NCI-H2107 treated with DMSO at 0.1 percent for 48 hours (cell line): ENCODE measurements around the gene CHKA.
A peak's percentile ranks its signal among the peaks of the same experiment; 100 is the strongest.

Experiments
- DNase-seq: peaks from one replicate; lab custom pipeline; 2025; ENCODE audit not compliant: unreplicated experiment; lab: John Stamatoyannopoulos, UW

The CHKA gene

DNA sequence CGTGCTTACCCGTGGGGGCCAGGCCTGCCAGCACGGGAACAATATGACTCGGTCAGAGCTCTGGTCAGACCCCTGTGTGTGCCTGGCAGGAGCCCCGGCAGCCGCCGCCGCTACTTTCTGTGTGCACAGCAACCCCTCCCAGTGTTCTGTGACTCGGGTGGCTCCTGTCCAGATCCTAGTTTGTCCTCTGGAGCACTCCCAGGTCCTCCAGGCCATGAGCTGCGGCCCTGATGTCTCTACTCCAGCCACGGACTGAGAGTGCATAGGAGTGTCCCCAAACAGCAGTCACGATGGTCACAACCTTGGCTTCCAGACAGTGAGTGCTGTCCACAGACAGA lies 87.5 kb downstream of the CHKA start:
- no peak for DNase-seq

DNA sequence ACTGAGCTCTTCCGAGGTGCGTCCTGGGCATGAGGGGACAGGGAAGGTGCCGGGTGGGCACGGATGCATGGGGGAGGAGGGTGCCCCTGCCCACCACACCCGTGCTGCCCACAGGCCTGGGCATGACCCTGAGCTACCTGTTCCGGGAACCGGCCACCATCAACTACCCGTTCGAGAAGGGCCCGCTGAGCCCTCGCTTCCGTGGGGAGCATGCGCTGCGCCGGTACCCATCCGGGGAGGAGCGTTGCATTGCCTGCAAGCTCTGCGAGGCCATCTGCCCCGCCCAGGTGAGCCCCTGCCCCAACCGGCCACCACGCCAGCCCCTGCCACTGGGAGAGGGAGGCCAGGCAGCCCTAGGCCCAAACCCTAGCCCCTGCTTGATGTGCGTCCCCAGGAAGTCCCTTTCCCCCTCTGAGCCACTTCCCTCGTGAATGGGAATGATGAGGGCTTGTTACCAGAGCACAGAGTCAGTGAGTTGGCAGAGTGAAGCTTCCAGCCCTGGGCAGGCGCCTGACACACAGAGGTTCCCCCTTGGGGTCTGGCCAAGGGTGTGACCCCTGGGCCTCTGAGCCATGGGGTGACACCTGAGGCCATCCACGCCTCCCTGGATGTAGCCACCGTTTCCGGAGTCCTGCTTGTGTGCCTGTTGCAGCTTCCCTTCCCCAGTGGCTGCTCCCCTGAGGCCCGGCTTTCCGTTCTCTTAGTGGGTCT lies 88.0 kb downstream of the CHKA start:
- no peak for DNase-seq

DNA sequence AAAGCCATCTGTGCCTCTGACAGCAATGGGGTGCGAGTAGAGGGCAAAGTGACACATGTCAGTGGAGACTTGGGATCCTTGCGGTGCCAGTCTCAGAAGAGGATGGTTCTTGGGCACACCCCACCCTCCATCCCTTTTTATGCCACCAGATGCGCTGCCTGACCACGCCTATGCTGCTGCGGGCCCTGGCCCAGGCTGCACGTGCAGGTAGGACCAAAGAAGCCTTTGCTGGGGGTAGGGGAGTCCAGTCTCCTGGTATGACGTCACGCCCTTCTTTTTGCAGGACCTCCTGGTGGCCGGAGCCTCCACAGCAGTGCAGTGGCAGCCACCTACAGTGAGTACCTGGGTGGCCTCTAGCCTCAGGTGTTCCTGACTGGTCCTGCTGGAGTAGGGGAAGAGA lies 89.2 kb downstream of the CHKA start:
- no peak for DNase-seq

DNA sequence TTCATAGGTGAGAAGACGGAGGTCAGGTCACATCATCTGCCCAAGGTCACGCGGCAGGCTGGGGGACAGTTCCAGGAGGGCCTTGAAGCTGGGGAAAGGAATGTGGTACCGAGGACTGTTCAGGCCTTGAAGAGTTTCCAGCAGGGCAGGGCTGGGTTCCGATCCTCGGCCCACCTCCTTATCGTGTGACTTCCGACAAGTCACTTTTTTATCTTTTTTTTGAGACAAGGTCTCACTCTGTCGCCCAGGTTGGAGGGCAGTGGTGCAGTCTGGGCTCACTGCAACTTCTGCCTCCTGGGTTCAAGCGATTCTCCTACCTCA lies 90.1 kb downstream of the CHKA start:
- no peak for DNase-seq

DNA sequence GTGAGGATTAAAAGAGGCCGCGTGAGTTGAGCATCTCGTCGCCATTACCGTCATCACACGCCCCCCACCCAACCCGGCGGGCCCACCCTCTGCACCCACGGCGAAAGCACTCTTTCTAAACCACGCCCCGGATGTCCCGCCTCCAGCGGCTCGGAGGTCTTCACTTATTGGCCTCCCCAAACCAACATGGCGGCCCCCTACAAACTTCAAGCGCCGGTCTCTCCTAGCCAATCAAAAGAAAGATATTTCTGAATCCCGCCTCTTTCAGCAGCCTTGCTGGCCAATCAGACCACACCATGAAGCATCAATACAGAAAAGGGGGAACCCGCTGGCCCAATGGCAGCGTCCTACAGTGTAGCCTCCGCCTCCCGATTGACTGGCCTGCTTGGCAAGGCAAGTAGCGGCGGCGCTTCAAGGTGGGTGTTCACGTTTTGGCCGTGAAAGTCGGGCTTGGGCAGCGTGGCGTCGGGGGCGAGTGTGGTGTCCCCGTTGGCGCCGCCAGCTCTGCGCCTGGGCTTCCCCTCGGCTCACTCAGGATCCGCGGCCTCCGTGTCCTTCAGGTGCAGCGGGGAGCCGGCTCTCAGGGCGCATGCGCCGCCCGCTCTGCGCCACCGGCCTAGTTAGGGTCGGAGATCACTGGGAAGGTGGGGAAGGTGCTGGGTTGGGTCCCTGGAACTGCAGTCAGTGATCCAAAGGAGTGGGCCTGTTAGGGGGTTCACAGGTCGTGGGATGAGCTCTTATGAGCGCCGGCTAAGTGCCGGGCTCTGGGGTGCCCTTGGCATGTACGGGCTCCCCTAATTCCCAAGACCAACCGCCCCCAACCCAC lies 90.7 kb downstream of the CHKA start, which contains the start of gene NDUFS8:
Gene NDUFS8, plus strand, starts transcription at position 364 of the 826 bp plus-strand sequence. CDS start 1,471 bp downstream, outside the sequence.
- peak; percentile 99 for DNase-seq

DNA sequence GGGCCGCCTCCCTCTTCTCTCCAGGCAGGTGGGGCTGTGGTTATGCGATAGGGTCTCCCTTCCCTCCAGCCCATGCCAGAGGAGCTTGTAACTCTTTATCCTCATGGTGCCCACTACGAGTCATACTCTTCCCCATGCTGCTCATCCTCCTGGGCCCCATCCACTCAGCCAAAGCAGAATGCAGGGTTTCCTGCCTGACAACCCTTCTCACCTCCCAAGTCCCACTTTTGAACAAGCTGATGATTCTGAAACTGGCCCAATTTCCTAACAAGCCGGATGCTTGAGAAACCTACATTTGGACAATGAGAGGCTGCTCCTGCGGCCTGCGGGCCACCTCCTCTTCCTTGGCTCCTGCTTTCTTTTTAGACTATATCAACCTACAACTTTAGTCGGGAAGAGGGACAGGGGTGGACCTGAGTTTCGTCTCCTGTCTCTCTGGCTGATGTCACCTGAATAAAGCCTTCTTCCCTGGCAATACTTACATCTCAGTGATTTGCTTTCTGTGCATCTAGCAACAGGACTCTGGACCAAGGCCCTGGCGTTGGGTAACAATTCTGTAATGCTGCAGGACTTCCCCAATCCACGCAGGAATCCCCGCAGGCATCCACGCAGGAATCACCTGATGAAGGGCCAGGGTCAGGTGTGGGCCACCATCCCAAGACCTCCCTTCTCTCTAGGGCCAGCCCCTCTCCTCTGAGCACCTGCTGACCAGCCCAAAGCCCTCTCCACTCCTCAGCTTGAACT lies 92.2 kb downstream of the CHKA start:
- DNase-seq = no peak

DNA sequence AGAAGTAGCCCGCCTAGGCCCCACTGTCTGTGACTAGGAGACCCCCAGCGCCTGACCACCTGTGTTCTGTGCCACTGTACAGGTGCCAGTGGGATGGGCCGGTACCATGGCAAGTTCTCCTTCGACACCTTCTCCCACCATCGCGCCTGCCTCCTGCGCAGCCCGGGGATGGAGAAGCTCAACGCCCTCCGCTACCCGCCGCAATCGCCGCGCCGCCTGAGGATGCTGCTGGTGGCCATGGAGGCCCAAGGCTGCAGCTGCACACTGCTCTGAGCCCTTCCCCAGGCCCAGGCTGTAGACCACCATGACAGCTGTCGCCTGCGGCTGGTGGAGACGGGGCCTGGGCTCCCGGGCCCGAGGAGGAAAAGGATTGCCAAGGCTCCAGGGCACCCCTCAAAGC lies 93.5 kb downstream of the CHKA start:
- no peak for DNase-seq

DNA sequence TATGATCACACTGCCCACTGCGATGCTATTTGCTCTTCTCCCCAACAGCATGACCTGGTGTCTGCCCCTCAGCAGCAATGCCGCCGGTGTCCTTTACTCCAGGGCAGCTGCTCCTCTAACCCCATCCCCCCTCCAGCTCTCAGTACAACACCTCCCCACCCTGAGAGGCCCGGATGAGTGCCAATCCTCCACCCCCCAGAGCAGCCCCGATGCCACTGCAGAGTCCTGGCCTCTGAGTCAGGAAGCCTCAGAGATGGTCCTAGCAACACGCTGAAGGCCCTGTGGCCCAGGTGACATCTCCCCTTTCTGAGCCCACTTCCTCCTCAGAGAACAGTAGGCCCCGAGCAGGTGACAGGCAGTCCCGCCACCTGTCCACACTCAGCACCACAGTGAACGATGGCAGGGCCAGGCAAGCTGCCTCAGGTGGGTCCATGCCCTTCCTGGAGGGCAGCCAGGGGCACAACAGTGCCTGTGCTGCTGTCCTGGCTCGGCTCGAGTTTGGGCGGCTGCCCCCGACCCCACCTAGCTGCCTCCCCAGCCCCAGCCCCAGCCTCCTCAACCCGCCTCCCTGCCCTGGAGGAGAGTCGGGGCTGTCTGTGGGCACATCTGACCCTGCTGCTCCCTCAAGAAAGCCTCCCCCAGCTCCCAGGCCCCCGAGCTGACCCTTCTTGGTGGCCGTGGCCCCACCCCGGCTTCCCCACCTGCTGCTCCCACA lies 94.6 kb downstream of the CHKA start:
- no peak for DNase-seq

DNA sequence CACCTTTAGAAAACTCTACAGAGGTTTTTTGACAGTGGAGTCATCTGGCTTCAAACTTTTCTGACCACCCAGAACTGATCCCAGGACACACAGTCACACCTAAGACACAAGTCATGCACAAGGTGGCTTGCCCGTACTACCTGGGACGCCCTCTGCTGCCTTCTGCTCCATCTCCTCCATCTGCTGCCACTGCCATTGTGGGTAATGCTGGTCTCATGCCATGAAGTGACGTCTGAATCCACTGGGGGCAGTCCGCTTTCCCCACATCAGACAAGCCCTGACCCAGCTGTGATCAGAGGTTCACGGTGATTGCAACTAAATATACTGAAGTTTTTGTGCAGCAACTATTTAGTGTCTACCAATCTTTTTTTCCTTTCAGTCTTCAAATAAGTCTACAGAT lies 96.1 kb downstream of the CHKA start:
- DNase-seq = no peak

DNA sequence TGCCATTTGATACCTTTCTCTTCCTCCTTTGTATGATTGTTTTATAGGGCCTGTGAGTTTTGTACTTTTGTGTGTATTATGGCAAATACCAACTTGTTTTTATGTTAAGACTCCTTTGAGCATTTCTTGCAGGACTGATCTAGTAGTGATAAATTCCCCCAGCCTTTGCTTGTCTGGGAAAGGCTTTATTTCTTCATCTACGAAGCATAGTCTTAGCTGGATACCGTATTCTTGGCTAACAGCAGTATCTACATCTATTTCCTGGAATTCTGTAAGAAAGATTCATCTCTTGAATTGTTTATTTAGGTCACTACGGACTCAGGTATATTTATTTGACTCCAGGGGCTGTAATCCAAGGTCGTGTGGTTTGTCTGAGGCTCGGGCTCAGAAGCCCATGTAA lies 96.7 kb downstream of the CHKA start:
- DNase-seq = no peak

DNA sequence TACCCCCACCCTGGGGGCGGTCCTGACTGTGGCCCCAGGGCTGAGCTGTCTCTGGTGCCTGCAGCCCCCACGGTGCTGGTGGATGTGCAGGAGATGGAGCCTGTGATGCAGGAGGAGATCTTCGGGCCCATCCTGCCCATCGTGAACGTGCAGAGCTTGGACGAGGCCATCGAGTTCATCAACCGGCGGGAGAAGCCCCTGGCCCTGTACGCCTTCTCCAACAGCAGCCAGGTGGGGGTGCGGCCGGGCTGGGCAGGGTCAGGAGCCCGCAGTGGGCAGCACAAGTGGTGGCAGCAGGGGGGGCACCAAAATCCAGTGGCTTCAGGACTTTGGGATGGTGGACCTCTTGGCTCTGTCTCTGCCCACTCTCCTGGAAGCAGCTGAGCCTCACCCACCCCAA lies 98.7 kb downstream of the CHKA start:
- no peak for DNase-seq

DNA sequence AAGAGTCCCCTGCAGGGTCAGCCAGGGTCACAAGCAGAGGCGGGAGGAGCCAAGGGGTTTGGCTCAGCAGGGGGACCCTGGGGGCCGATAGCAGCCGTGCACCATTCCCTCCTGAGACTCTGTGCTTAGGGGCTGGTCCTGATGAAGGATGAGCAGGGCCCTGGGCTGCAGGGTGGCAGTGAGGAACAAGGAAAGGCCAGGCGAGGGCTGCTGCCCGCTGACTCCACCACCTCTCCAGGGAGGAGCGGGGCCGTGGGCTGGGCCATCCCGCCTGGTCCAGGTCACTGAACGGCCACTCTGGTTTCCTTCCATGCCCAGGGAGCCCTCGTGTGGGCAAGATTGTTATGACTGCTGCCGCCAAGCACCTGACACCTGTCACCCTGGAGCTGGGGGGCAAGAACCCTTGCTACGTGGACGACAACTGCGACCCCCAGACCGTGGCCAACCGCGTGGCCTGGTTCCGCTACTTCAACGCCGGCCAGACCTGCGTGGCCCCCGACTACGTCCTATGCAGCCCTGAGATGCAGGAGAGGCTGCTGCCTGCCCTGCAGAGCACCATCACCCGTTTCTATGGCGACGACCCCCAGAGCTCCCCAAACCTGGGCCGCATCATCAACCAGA lies 99.9 kb downstream of the CHKA start:
- DNase-seq = no peak

DNA sequence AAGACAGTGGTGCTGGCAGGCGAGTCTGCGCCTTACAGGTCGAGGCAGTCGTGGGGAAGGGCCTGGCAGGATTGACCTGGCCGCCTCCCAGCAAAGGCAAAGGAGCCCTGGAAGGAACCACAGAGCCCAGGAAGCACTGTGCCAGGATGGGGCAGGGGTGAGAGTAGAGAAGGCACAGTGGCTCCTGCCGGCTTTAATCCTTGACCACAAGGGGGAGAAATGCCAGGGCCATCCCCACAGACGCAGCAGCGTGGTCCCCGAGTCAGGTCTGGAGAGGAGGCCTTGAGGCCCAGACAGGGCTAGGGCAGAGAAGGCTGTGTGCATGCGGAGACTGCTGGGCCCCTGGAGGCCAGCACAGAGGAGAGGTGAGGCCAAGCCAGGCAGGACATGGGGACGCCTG lies 100.6 kb downstream of the CHKA start:
- no peak for DNase-seq

DNA sequence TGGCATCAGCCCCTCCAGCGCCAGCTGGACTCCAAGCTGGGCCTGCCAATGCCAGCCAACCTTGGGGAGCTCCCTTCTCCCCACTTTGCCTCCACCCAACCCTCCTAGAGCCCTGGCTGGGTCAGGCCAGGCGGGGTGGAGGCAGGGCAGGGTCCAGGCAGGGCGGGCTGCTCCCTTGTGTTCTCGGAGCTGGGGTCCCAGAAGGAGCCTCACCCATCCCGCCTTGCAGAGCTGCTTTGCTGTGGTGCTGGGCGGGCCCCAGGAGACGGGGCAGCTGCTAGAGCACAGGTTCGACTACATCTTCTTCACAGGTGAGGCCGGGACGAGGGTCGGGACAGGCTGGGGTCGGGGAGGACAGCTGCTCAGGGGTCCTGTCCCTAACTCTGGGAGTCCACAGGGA lies 101.7 kb downstream of the CHKA start:
- no peak for DNase-seq

DNA sequence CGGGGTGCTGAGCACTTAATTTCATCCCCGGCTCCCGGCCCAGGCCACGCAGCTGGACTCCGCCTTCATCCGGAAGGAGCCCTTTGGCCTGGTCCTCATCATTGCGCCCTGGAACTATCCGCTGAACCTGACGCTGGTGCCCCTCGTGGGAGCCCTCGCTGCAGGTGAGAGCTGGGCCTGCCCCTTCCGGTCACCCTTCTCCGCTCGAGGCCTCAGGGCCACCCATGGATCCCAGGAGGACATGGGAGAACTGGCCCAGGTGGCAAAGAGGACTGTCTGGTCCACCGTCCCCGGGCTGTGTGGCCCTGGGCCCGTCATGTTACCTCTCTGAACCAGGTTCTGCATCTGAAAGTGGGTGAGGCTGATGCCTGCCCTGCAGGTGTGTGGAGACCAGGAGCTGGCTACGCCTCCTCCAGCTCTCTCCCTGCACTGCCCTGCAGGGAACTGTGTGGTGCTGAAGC lies 102.4 kb downstream of the CHKA start:
- DNase-seq = no peak

DNA sequence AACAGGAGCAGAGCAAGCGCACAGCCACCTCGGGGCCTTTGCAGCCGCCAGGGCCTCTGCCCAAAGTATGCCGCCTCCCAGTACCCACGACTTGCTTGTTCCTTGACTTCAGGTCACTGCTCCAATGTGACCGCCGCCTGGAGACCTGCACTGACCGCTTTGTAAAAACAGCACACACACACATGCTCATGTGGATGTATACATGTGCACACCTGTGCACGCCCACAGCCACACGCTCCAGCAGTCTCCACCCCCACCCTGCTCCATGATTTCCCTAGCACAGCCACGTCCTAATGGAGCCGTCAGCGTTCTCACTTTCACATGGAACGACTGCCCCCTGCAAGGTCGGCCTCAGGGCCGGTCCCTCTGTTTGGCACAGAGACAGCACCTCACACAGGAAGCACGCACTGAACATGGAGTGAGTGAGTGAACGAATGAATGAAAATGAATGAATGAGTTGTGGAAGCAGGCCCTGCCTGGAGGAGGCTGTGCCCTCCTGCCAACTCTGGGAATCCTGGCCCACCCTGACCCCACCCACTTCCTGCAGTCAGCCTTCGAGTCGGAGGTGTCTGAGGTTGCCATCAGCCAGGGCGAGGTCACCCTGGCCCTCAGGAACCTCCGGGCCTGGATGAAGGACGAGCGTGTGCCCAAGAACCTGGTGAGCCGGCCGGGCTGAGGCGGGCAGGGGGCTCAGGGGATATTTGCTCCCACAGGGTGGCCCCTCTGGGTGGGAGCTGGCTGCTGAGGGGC lies 103.0 kb downstream of the CHKA start:
- no peak for DNase-seq

DNA sequence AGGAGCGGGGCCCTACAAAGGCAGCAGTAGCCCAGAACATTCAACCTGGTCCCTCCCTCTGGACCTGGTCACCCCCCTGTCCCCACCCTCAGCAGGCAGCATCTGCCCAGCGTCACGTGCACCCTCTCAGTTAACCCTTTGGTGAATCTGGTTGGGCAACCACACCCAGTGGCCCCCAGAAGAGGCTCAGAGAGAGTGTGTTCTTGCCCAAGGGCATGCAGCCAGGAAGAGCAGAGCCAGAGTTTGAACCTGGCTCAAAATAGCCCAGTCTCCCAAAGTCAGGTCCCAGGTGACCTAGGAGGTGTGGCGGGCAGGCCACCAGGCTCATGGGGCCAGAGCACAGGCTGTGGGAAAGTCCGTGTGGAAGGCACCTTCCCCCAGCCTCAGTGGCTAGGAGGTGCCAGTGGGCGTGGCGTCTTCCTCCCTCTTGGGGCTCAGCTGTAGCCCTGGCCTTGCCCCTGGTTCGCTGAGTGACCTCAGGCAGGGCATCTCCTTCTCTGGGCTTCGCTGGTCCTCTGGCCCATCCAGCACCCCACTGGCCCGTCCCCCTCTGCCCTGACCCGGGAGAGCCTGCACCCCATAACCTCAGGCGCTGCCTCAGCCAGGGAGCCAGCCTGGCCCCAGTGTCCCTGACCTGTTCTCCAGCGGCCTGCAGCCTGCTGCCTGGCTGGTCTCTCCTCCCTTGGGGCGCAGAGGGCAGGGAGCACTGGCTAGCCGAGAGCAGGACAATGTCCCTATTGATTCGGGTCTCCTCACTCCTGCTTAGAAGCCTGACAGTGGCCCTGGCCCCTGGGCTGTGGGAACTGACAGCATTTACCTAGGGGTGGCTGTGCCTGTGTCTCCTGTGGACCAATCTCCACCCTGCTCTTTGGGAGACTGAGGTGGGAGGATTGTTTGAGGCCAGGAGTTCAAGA lies 104.0 kb downstream of the CHKA start:
- no peak for DNase-seq

DNA sequence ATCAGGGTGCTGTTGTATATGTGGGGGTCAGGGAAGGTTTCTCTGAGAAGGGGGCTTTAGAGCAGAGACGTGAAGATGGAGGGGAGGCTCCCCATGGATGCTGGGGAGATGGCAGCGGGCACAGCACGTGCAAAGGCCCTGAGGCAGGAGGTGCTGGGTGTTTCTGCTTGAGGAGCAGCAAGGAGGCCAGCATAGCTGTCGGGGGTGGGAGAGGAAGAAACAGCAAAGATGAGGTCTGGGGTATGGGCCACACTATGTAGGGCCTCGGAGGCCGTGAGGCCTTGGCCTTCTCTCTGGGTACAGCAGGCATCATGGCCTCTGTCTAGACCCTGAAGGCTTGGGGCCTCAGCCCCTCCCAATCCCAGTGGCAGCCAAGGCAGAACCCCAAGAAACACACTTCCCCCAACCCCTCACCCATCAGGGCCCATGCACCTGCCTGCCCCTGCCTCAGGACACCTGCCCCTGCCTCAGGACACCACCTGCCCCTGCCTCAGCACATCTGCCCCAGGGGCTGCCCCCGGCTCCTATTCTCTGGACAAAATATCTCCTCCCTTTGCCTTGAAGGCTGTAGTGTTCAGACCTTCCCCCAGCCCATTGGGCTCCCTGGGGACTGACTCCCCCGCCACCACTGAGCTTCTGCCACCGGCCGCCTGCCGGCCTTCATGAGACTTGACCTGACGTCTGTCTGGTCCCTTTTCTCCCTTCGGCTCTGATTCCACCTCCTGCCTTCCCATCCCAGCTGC lies 104.9 kb downstream of the CHKA start:
- no peak for DNase-seq
